HEK293T (cell line): Measurements from ENCODE around the gene NT5C3B.

Experiments used
- CTCF ChIA-PET: fragments of 350-600 bp; formaldehyde crosslinking; extraction: SDS; loops from one replicate; lab custom pipeline; 2021; ENCODE audit warnings: antibody characterized with exemption, inconsistent platforms; lab: Yijun Ruan, JAX
- POLR2A ChIA-PET: fragments of 350-600 bp; formaldehyde crosslinking; extraction: SDS; loops from one replicate; lab custom pipeline; 2020; ENCODE audit warnings: antibody characterized with exemption, inconsistent platforms; lab: Yijun Ruan, JAX
- DNase-seq: peaks from one replicate; pipeline ENCODE4 v3.0.0; 2012; ENCODE audit warnings: mixed read lengths; ENCODE audit errors: extremely low spot score
- ARNT ChIP-seq: fragments of 450-650 bp; IDR thresholded peaks from 2 replicates; pipeline ENCODE4 v1.6.1; 2017; ENCODE audit warnings: mild to moderate bottlenecking
- BHLHE40 ChIP-seq: fragments of 450-650 bp; IDR thresholded peaks from 2 replicates; pipeline ENCODE4 v1.6.1; 2016; ENCODE audit warnings: mild to moderate bottlenecking, moderate library complexity, borderline replicate concordance
- CTBP1 ChIP-seq: fragments of 450-650 bp; IDR thresholded peaks from 2 replicates; pipeline ENCODE4 v1.6.1; 2016; ENCODE audit warnings: borderline replicate concordance
- ELF4 ChIP-seq: fragments of 450-650 bp; IDR thresholded peaks from 2 replicates; pipeline ENCODE4 v1.6.1; 2017; ENCODE audit warnings: antibody characterized with exemption
- FOXA1 ChIP-seq: fragments of 450-650 bp; IDR thresholded peaks from 2 replicates; pipeline ENCODE4 v1.6.1; 2016; ENCODE audit warnings: mild to moderate bottlenecking
- FOXK2 ChIP-seq: fragments of 450-650 bp; IDR thresholded peaks from 2 replicates; pipeline ENCODE4 v1.6.1; 2016; ENCODE audit warnings: mild to moderate bottlenecking
- FOXM1 ChIP-seq: fragments of 450-650 bp; IDR thresholded peaks from 2 replicates; pipeline ENCODE4 v1.6.1; 2017; ENCODE audit warnings: mild to moderate bottlenecking, borderline replicate concordance
- HDGF ChIP-seq: fragments of 450-650 bp; IDR thresholded peaks from 2 replicates; pipeline ENCODE4 v1.6.1; 2017; ENCODE audit warnings: antibody characterized with exemption, borderline replicate concordance
- L3MBTL2 ChIP-seq: fragments of 450-650 bp; conservative IDR thresholded peaks from 2 replicates; pipeline ENCODE4 v1.6.1; 2016; ENCODE audit warnings: mild to moderate bottlenecking
- LEF1 ChIP-seq: fragments of 450-650 bp; IDR thresholded peaks from 2 replicates; pipeline ENCODE4 v1.6.1; 2017; ENCODE audit warnings: mild to moderate bottlenecking, borderline replicate concordance
- NFRKB ChIP-seq: fragments of 450-650 bp; IDR thresholded peaks from 2 replicates; pipeline ENCODE4 v1.6.1; 2016; ENCODE audit warnings: mild to moderate bottlenecking, moderate library complexity
- SP1 ChIP-seq: fragments of 450-650 bp; IDR thresholded peaks from 2 replicates; pipeline ENCODE4 v1.6.1; 2017
- SUZ12 ChIP-seq: fragments of 450-650 bp; IDR thresholded peaks from 2 replicates; pipeline ENCODE4 v1.6.1; 2016; ENCODE audit warnings: mild to moderate bottlenecking
- TARDBP ChIP-seq: fragments of 450-650 bp; IDR thresholded peaks from 2 replicates; pipeline ENCODE4 v1.6.1; 2016
- ZNF384 ChIP-seq: fragments of 450-650 bp; IDR thresholded peaks from 2 replicates; pipeline ENCODE4 v1.6.1; 2016
- TF ChIP-seq, protein P1 (sequence below): fragments of 450-650 bp; IDR thresholded peaks from 2 replicates; pipeline ENCODE4 v1.6.1; 2016

The NT5C3B gene

DNA sequence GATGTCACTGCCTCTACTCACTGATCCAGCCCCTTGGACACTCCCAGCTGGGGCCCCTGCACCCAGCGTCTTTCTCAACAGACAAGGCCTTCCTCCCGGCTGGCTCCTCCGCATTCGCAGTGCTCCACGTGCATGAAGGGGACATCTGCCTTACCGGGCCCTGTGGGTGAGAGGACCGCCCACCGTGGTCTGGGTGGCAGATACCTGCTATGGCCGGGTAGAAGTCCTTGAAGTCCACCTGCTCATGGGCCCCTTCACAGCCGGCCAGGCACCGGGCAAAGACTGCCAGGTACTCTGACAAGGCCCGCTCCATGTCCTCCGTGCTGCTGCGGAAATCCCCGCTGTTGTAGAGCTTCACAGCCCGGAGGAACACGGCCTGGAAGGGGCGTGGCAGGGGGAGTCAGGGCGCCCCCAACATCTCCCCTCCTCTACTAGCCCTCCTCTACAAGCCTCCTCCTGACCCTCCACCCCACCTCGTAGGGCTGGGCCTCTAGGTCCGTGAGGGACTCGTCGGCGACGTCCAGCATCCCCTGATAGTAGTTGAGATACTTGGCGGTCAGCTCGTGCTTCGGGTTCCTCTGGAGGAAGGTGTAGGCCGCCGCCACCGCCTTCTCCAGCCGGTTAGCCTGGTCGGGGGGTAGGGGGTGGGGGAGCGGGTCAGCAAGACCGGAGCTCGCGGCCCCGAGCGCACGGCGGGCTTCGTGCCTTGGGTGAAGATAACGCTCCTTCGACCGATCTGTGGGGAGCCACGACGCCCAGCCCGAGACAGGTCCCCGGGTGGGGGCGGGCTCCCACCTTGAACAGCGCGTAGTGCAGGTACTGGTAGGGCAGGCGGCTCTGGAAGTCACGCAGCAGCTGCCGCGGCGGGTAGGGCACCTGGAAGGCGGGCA lies 25.1 kb downstream of the NT5C3B start:
- no peak for TF ChIP-seq NFRKB
- peak; percentile 67 for TF ChIP-seq L3MBTL2
- POLR2A ChIA-PET: interaction anchor here (0.6 to 4.6 kb wide), 26 partner anchors 8 to 205 kb away, joined by 3 to 40 read pairs (median 5); partner anchors contain the start of genes EIF1, JUP, KLHL10 and KLHL11
- no peak for DNase-seq
- CTCF ChIA-PET: interaction anchor here (0.6 to 1.9 kb wide), 13 partner anchors 10 to 146 kb away, joined by 3 to 15 read pairs (median 3); no protein-coding TSS in a partner anchor

DNA sequence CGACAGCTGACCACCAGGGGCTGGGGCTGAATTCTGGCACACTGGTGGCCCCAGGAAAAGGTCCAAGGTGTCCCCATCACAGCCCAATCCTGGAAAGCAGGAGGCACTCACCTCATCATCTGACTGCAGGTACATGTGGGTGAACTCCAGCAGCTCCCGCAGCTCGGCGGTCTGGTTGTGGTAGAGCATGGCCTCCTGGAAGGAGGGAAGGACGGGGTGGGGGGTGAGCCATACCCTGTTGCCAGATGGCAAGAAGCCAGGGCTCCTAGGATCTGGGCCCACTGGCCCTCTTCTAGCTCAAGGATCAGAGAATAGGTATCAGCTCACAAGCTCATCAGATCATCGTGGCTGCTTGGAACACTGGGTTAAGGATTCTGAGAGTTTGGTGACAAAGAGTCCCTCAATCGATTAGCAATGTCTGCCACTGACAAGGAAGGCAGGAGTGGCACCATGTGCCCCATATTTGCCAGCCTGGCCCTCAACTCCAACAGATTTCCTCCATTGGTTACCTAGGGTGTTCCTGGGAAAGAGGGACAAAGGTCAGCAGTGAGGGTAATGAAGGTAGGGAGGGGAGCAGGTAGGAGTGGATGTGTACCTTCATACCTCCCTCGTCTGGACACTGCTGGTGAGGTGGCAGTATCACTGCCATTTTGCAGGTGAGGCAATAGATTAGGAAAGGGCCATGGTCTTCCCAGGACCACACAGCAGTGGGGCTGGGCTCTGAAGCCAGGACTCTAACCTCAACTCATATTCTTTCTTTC lies 29.2 kb downstream of the NT5C3B start:
- TF ChIP-seq HDGF (no peak), FOXM1 (no peak), SUZ12 (no peak), FOXA1 (no peak), TARDBP (no peak), CTBP1 (no peak), BHLHE40 (no peak), LEF1 (no peak), ZNF384 (no peak), ARNT (no peak), FOXK2 (no peak), SP1 (no peak), ELF4 (no peak), L3MBTL2 (no peak), NFRKB (no peak)
- TF ChIP-seq, protein P1, sequence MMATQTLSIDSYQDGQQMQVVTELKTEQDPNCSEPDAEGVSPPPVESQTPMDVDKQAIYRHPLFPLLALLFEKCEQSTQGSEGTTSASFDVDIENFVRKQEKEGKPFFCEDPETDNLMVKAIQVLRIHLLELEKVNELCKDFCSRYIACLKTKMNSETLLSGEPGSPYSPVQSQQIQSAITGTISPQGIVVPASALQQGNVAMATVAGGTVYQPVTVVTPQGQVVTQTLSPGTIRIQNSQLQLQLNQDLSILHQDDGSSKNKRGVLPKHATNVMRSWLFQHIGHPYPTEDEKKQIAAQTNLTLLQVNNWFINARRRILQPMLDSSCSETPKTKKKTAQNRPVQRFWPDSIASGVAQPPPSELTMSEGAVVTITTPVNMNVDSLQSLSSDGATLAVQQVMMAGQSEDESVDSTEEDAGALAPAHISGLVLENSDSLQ: no peak
- POLR2A ChIA-PET: interaction anchor here (0.9 to 3.0 kb wide), 4 partner anchors 21 to 117 kb away, joined by 3 to 11 read pairs (median 4); partner anchors contain the start of gene JUP
- CTCF ChIA-PET: interaction anchor here (1.2 to 1.3 kb wide), 2 partner anchors 69 to 82 kb away, joined by 3 to 4 read pairs; no protein-coding TSS in a partner anchor

DNA sequence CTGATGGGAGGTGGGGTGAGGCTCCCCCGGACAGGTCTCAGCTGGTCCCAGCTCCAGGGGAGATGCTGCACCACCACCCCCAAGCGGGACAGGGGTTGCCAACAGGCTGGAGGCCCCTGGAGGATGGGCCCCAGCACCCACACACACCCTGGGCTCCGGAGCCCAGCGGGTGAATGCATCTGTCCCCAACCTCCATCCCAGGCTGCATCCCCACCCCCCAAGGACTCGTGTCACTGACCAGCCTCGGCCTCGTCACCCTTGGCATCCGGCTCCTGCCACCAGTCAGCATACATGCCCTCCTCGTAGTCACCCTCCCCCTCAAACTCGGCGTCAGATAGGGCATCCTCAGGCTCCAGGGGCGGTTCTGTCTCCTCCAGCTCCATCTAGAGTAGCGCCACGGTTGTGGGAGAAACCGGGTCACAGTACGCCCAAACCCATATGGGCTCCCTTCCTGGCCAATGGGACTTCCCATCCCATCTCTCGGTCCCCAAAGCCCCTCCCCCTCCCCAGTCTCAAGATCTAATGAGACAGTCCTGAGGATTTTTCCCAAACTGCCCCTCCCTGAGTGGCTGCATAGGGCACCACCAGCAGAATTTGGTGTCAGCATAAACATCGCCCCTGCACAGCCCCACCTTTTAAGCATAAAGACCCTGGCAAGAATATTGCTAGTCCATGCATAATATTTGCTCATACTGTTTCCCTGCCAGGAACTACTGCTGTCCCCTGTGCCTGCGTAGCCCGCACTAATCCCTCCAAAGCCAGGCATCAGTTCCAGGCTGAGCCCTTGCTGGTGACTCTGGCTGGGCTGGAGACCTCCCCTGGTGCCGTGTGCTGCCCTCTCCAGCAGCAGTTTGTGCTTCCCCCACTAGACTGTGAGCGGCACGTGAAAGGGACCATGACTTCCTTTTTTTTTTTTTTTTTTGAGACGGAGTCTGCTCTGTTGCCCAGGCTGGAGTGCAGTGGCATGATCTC lies 32.7 kb downstream of the NT5C3B start:
- no peak for DNase-seq
- TF ChIP-seq HDGF: no peak
- no peak; the same call in 1 of the 2 replicates for TF ChIP-seq ZNF384
- TF ChIP-seq L3MBTL2: no peak
- TF ChIP-seq SUZ12: no peak
- TF ChIP-seq, protein P1: no peak
- no peak for TF ChIP-seq LEF1
- ChIA-PET POLR2A (interaction anchor here (0.7 kb wide), 1 partner anchor 60 kb away, joined by 3 read pairs; no protein-coding TSS in a partner anchor), CTCF (interaction anchor here (1.6 kb wide), 1 partner anchor 66 kb away, joined by 14 read pairs; no protein-coding TSS in a partner anchor)

More for the DNA sequence above, 29.2 kb downstream of the NT5C3B start:
- no peak for DNase-seq

DNA sequence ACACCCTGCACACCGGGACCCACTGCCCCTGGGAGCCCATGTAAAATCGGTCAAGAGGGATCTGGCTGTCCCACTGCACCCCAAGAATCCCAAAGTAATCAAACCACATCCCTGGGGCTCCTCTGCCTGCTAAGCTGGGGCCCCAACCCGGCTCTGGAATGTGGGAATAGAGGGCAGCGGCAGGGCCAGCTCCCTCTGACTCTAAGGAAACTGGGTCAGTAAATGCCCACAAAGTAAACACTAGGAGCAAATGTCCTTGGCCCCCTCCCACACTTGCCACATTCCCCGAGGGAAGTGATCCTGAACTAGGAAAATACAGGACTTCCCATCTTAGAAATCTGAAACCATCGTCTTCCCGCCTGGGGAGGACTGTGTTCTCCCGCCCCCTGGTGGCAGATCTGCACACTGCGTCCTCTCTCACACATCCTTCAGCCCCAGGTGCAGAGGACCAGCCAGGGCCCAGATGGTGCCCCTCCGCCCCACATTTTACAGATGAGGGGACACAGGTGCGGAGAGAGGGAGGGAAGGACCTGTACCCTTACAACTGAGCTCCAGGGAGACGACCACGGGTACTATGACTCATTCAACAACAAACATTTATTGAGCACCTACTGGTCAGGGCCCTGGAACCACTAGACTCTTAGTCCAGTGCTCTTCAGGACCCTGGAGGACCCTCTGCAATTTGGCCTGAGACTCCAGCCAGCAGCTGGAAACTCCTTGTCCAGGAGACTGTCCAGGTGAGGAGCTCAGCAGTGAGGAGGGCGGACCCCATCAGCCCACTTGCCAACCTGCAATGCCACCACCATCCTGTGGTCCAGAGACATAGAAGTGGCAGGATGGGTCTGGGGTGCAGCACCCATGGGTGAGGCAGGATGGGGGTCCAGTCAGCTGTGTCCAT lies 34.4 kb downstream of the NT5C3B start:
- ChIA-PET CTCF (interaction anchor here (0.6 to 3.2 kb wide), 19 partner anchors 10 to 112 kb away, joined by 3 to 28 read pairs (median 4); partner anchors contain the start of genes FKBP10, JUP and P3H4), POLR2A (interaction anchor here (0.6 to 4.3 kb wide), 7 partner anchors 8 to 156 kb away, joined by 3 to 24 read pairs (median 6); partner anchors contain the start of genes FKBP10, JUP, KLHL11 and P3H4)
- DNase-seq: peak; percentile 88
- TF ChIP-seq L3MBTL2 (0 out of 2 replicates have a peak, but pooled peaks have one; percentile 22), HDGF (0 out of 2 replicates have a peak, but pooled peaks have one; percentile 95), FOXM1 (0 out of 2 replicates have a peak, but pooled peaks have one; percentile 37), ELF4 (no peak)
